Measurements from ENCODE around the gene GFM2. TPM values are rescaled to one million over a fixed set of nuclear protein-coding genes. Genes with fewer than 3 reads are reported as not detected.

Gene GFM2
- total RNA-seq, 1 donor from 2014 or later: 12.7 TPM

DNA sequence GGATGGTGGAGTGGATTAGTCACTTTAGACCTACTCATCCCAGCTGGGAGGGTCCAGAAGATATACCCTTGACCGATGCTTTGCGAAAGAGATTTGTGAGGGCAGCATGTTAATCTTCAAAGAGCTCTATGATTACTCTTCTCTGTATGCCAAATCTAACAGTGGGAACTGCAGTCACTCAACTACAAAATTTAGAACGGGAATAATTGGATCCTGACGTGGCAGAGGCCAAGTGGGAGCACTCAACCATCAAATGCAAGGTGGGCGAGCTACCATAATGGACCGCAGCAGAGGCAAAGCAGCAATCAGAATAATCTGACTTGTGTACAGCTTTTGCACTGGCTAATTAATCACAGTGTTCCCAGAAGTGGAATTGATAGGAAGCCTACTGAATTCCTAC is 20.5 kb upstream of the GFM2 start:
- intact Hi-C loops (cut with DNase I): no loop called here
- no peak for TF ChIP-seq CTCF (IDR thresholded peaks at IDR 0.05)
- no peak overlapping the region for H3K27ac ChIP-seq
- no peaks in the 10 kb centered on the region for H3K27me3 ChIP-seq
- no peaks in the 10 kb centered on the region for H3K9me3 ChIP-seq
- no peaks in the 10 kb centered on the region for H3K4me1 ChIP-seq
- no peak overlapping the region for H3K4me3 ChIP-seq
- H3K36me3 ChIP-seq: no peaks in the 10 kb centered on the region
- DNase-seq (ENCODE audit: low spot score in 2 of 2): no peak

DNA sequence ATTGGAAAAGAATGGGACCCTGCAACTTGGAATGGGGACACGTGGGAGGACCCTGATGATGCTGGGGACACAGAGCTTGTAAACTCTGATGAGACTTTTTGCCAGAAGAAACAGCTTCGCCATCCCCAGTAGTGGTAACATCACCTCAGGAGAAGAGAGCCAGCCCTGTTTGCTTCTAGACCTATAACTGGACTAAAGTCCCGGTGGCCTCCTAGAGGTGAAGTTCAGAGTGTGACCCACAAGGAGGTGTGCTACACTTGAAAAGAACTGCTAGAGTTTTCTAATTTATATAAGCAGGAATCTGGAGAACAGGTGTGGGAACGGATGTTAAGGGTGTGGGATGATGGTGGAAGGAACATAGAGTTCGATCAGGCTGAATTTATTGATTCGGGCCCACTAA is 19.9 kb upstream of the GFM2 start:
- no peak for TF ChIP-seq CTCF (IDR thresholded peaks at IDR 0.05)
- Histone ChIP-seq H3K9me3 (no peaks in the 10 kb centered on the region), H3K4me3 (no peak overlapping the region), H3K4me1 (no peaks in the 10 kb centered on the region), H3K36me3 (no peaks in the 10 kb centered on the region), H3K27ac (no peak overlapping the region), H3K27me3 (no peaks in the 10 kb centered on the region)
- DNase-seq (ENCODE audit: low spot score in 2 of 2): no peak
- intact Hi-C loops (cut with DNase I): no loop called here

DNA sequence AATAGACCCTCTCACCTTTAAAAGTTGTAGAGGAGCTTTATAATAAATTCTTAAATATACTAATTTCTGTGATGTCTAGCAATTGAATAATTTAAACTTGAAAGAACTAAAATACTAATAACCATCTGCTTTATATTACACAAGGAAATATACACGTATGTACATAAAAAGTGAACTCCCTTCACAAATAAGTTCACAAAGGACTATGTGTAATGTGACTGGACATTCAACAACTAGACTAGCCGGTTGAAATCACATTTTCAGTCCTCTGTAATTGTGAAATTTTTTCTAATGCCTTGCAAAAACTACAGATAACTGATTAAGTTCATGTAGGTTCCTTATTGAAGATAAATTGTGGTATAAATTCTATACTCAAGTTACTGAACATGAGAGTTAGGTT is 11.7 kb upstream of the GFM2 start:
- Histone ChIP-seq H3K4me3 (no peak overlapping the region), H3K27ac (no peak overlapping the region), H3K9me3 (no peaks in the 10 kb centered on the region), H3K36me3 (peaks cover 15 to 38% of the 10 kb centered on the region in 2 donors), H3K4me1 (no peaks in the 10 kb centered on the region), H3K27me3 (no peaks in the 10 kb centered on the region)
- intact Hi-C loops (cut with DNase I): no loop called here
- TF ChIP-seq CTCF (IDR thresholded peaks at IDR 0.05): no peak
- DNase-seq (ENCODE audit: low spot score in 2 of 2): no peak

DNA sequence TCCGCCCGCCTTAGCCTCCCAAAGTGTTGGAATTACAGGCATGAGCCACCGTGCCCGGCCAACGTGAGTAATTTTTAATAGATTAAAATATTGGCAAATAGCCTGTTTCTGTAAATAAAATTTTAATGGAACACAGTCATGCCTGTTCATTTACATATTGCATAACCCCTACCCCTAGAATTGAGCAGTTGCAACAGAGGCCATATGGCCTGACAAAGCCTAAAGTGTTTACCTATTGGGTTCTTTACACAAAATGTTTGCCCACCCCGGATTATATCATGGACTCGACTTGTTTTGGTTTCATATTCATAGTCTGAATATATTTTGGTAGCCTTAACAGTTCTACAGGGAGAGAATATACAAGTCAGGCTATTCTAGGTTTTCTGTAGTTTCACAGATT is 5.4 kb upstream of the GFM2 start:
- DNase-seq (ENCODE audit: low spot score in 2 of 2): no peak
- peaks cover 0 to 5% of the 10 kb centered on the region in 2 donors for H3K4me1 ChIP-seq
- peaks cover 55 to 76% of the 10 kb centered on the region in 2 donors for H3K36me3 ChIP-seq
- intact Hi-C loops (cut with DNase I): no loop called here
- no peaks in the 10 kb centered on the region for H3K9me3 ChIP-seq
- TF ChIP-seq CTCF (IDR thresholded peaks at IDR 0.05): no peak
- H3K27me3 ChIP-seq: no peaks in the 10 kb centered on the region
- no peak overlapping the region for H3K27ac ChIP-seq
- H3K4me3 ChIP-seq: no peak overlapping the region

DNA sequence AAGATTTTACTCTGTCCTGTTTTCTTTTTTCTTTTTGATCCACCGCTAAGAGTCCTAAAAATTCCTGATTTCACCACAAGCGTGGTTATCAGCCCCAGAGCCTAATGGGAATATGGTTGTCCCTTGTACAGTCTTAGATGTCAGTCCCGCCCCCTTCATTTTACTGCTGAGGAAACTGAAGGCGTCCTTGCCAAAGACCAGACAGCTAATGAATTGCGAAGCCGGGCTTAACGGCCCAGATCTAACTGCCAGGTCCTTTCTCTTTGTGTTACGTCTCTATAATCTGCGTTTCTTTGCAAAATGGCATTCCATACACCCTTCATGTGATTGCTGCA is 629 bp upstream of the GFM2 start:
- Histone ChIP-seq H3K4me1 (peaks cover 7 to 20% of the 10 kb centered on the region in 2 donors), H3K4me3 (peak overlapping the region; percentile 88 to 96), H3K36me3 (peaks cover 31 to 32% of the 10 kb centered on the region in 2 donors), H3K27ac (peak overlapping the region; percentile 80 to 91), H3K27me3 (no peaks in the 10 kb centered on the region), H3K9me3 (no peaks in the 10 kb centered on the region)
- no peak for TF ChIP-seq CTCF (IDR thresholded peaks at IDR 0.05)
- DNase-seq (ENCODE audit: low spot score in 2 of 2): no peak
- intact Hi-C loops (cut with DNase I): loop anchor here (1.0 to 10.0 kb wide), 6 partner anchors 81 to 570 kb away; partner anchors contain the start of genes ANKRD31, GCNT4 and HMGCR

GRCh38 chr5:74766418-74766848 is 484 bp downstream of the GFM2 start:
- intact Hi-C loops (cut with DNase I): loop anchor here (2.0 to 10.0 kb wide), 5 partner anchors 80 to 571 kb away; partner anchors contain the start of genes ANKRD31, GCNT4 and HMGCR
- no peak for DNase-seq (ENCODE audit: low spot score in 2 of 2)
- Histone ChIP-seq H3K9me3 (no peaks in the 10 kb centered on the region), H3K4me3 (peak overlapping the region; percentile 88 to 96), H3K36me3 (peaks cover 21% of the 10 kb centered on the region in 2 donors), H3K27ac (peak overlapping the region; percentile 80 to 91), H3K4me1 (peaks cover 7 to 20% of the 10 kb centered on the region in 2 donors), H3K27me3 (no peaks in the 10 kb centered on the region)
- peak in 2 of 3 experiments; percentile 29 to 40 for TF ChIP-seq CTCF (IDR thresholded peaks at IDR 0.05)

Measured in ascending aorta (tissue), 2 donors.